ENCODE results near the gene MAG.

The MAG gene

DNA sequence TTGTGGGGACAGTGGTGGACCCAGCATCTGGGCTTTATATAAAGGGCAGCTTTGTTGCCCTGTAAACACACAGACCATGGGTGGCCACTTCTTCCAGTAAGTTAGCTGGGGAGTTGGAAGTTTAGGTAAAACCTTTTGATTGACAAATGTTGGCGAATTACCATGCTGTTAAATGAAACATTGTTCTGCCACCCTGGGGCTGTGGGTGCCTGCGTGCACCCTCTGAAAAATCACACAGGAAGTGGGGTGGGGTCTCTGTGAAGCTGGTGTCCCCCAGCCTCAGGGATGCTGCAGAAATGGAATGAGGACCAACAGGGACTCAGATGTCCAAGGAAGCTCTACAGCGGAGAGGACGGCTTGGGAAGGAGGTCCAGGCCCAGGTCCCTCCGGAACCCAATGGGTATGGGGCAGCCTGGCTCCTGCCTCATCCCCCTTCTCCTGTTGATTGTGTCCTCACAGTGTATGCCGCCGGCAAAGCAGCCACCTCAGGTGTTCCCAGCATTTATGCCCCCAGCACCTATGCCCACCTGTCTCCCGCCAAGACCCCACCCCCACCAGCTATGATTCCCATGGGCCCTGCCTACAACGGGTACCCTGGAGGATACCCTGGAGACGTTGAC lies 26.0 kb upstream of the MAG start:
- DNase-seq = peak; percentile 32

GRCh38 chr19:35266520-35267352 lies 25.2 kb upstream of the MAG start:
- peak; percentile 51 for DNase-seq

- DNase-seq = peak; percentile 59
Measured at GRCh38 chr19:35267353-35267817, 24.6 kb upstream of the MAG start.

- peak; percentile 71 for DNase-seq
Measured at GRCh38 chr19:35267818-35268535, 24.0 kb upstream of the MAG start.

DNA sequence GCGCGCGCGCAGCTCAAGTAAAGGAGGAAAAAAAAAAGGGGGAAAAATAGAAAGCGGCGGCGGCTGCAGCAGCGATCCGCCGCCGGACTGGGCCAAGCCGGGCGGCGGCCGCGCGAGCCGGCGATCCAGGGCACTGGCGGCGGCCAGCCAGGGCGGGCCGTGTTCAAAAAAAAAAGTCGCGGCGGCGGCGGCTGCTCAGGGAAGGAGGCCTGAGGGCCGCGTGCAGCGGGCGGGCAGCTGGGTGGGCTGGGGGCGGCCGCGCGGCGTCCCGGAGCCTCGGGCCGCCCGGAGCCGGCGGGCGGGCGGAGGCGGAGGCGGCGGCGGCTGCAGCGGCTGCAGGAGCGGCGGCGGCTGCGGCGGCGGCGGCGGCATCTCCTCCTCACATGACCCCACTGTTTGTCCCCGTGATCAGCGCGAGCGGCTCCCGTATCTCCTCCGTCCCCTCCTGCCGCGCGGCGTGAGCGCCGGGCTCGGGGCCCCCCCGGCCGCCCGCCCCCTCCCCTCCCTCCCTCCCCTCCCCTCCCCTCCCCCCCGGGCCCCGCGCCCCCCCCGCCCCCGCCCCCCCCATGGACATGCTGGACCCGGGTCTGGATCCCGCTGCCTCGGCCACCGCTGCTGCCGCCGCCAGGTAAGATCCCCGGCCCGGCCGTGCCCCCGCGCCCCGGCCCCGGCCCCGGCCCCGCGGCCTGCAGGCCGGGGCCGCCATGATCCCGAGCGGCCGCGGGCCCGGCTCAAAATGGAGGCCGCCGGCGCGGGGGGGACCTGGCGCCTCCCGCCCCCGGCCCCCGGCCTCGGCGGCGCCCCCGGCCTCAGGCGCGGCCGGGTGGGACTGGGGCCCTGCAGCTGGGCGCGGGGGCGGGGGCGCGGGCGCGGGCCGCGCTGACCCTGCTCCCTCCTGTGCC lies 23.2 kb upstream of the MAG start, which contains the start of gene USF2:
USF2 (plus strand) TSS at position 427 of the 902 bp plus-strand sequence; CDS start at position 567, 140 bp downstream.
- DNase-seq = peak; percentile 77

- peak; percentile 96 for DNase-seq
Measured at GRCh38 chr19:35269438-35270117, 22.4 kb upstream of the MAG start.

GRCh38 chr19:35270381-35270811 lies 21.6 kb upstream of the MAG start:
- no peak for DNase-seq

GRCh38 chr19:35271546-35271945 lies 20.4 kb upstream of the MAG start:
- no peak for DNase-seq

DNA sequence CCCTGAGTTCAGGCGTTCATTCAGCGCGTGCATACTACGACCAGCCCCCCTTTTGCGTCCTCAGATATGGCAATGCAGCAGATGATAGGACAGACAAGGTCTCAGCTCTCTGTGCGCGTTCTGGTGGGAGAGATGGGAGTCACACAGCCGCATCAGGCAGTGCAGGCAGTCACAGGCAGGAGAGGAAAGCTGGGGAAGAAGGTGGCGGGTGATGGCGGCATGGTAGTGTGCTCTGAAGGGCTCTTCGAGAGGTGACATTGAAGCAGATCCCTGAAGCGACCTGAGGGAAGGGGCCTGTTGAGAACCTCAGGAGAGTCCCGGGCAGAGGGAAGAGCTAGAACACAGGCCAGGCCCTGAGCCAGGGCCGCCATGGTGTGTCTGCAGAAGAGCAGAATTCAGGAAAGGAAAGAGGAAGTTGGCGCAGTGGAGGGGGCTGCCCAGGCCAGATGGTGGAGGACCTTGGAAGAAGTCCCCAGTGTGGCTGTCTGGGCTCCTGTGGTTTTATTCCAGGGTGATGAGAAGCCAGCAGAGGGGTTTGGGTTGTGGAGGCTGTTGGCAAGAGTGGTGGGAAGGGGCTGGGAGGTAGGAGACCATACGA lies 19.7 kb upstream of the MAG start:
- no peak for DNase-seq

GRCh38 chr19:35272954-35273649 lies 18.9 kb upstream of the MAG start:
- DNase-seq = no peak

DNA sequence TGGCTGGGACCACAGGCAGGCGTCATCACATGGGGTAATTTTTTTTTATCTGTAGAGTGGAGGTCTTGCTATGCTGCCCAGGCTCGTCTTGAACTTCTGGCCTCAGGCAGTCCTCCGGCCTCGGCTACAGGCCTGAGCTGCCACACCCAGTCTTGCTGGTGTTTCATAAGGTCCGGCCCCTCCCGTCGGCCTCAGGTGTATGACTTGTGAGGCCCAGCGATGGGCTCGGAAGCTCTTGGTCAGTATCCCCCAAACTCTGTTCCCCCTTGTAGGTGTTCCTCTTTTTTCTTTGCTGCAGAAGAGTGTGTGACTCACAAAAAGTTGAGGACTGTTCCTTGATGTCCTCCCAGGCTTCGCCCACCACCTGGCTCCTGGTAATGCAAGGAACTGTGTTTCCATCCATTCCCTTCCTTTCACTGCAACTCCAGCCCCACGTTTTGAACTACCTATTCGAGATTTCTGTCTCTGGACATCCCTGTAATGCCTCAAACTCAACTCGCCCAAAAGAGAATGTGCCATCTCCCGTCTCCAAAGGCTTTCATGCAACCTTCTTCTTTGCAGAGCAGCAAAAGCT lies 18.2 kb upstream of the MAG start:
- DNase-seq = no peak

DNA sequence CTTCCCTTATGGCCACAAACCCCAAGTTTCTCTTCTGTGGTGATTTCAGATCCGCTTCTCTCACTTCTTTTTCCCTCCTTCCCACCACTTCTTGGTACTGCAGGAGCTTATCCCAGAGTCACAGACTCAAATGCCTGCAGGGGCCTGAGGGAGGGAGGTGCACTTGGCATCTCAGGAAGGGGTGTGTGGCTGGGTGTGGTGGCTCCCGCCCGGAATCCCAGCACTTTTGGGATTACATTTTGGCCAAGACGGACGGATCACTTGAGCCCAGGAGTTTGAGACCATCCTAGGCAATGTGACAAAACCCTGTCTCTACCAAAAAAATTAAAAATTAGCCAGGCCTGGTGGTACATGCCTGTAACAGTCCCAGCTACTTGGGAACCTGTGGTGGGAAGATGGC lies 17.6 kb upstream of the MAG start:
- DNase-seq = no peak

GRCh38 chr19:35276706-35277281 lies 15.2 kb upstream of the MAG start:
- DNase-seq = no peak

DNA sequence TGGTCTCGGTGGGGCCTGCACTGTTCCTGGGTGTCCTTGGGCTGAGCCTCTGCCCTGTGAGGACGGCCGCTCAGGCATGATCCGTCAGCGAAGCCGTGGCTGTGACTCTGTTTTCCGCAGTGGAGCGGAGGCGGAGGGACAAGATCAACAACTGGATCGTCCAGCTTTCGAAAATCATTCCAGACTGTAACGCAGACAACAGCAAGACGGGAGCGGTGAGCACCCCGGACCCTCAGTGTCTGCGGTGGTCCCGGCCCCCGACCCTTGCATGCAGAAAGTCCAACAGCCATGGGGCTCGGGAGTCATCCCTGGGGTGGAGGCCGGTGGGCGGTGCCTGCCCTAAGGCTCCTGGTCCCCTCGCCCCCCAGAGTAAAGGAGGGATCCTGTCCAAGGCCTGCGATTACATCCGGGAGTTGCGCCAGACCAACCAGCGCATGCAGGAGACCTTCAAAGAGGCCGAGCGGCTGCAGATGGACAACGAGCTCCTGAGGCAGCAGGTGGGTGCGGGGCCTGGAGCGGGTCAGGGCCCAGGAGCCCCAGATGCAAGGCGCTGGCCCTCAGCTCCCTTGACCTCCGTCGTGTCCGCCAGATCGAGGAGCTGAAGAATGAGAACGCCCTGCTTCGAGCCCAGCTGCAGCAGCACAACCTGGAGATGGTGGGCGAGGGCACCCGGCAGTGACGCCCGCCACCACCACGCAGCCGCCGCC lies 13.2 kb upstream of the MAG start:
- no peak for DNase-seq

DNA sequence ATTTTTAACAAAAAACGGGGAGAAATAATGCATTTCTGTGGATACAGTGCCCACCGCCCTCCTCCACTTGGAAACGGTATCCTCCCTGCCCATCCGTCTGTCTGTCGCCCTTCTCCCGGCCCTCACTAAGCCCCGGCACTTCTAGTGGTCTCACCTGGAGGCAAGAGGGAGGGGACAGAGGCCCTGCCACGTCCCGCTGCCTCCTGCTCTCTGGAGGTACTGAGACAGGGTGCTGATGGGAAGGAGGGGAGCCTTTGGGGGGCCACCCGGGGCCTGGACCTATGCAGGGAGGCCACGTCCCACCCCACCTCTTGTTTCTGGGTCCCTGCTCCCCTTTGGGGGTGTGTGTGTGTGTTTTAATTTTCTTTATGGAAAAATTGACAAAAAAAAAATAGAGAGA lies 12.6 kb upstream of the MAG start:
- DNase-seq = no peak

DNA sequence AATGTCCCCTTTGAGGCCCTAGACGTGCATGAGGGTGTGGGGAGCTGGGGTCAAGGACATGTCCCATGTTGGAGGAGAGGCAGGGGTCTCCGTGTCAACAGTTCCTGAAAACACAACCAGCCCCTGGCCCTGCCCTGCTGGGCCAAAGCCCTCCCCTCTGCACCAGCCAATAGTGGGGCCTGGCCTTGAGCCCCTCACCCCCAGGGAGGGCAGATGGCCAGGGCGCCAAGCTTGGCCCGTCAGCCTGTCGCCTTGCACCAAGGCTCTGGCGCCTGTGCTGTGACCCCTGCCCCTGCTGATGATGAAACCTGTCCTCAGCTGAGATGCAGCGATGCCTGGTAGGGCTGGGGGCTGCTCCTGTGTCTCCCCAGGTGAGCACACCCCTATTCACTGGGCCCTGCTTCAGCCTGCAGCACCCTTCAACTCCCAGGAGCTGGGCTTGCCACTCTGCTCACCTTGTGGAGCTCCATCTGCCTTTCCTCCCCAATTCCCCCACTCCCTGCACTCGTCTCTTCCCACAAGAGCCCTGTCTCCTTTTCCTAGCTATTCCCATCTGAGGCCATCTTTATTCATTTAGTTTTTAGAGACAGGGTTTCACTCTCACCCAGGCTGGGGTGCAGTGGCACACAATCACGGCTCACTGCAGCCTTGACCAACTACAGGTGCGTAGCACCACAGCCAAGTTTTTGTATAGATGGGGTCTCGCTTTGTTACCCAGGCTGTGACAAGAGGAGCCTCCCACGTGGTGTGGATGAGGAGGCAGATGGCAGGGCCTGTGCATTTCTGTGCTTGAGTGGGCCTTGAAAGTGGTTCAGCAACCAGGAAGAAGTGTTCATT lies 11.8 kb upstream of the MAG start:
- no peak for DNase-seq

DNA sequence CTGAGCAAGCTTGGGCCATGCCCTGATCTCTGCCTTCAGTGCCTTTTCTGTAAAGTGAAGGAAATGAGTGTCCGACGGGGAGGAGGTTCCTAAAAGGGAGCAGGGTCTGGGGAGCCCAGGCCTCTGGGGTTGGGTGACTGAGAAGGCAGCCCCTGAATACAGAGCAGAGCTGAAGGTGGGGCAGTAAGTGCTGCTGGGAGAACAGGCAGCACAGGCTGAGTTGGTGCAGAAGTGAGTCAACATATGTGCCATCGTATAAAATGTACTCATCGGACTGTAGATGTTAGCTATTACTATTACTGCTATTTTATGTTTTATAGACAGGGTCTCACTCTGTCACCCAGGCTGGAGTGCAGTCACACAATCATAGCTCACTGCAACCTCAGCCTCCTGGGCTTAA lies 10.7 kb upstream of the MAG start:
- DNase-seq = no peak
